B cell (primary cell): ENCODE measurements around the gene COLQ.

ENCODE experiments used
- EZH2 ChIP-seq: IDR thresholded peaks from 2 replicates; pipeline ENCODE4 v1.6.1; 2012; ENCODE audit warnings: borderline replicate concordance, low read depth, mild to moderate bottlenecking, moderate library complexity, low read length; ENCODE audit not compliant: insufficient read depth, poor library complexity, severe bottlenecking
- TF ChIP-seq, protein P1 (sequence below): fragments of 200-600 bp; IDR thresholded peaks from one replicate; pipeline ENCODE4 v1.8.0; 2022; ENCODE audit warnings: antibody characterized with exemption, mild to moderate bottlenecking

DNA sequence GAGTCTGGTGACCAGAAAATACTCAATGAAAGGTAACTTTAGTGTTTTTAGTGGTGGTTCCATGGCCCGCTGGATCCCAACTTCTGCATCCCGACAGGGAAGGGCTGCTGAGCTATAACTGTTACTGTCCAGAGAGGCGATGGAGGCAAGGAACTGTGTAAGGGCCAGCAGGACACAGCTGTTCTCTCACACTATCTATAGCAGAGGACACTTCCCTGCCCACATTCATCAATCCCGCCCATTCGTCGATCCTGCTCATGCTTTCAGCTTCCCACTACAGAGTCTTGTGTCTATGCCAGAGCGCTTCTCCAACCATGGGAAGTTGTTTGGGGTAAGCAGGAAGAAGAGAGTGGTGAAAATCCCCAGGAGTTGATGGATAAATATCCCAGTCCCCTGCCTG lies 8.4 kb downstream of the COLQ start:
- TF ChIP-seq, protein P1, sequence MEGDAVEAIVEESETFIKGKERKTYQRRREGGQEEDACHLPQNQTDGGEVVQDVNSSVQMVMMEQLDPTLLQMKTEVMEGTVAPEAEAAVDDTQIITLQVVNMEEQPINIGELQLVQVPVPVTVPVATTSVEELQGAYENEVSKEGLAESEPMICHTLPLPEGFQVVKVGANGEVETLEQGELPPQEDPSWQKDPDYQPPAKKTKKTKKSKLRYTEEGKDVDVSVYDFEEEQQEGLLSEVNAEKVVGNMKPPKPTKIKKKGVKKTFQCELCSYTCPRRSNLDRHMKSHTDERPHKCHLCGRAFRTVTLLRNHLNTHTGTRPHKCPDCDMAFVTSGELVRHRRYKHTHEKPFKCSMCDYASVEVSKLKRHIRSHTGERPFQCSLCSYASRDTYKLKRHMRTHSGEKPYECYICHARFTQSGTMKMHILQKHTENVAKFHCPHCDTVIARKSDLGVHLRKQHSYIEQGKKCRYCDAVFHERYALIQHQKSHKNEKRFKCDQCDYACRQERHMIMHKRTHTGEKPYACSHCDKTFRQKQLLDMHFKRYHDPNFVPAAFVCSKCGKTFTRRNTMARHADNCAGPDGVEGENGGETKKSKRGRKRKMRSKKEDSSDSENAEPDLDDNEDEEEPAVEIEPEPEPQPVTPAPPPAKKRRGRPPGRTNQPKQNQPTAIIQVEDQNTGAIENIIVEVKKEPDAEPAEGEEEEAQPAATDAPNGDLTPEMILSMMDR, result no peak
- TF ChIP-seq EZH2, result no peak
